NCI-H460 (cell line): ENCODE results near the gene PRDM15. TPM values are rescaled to one million over a fixed set of nuclear protein-coding genes. Genes with fewer than 3 reads are reported as not detected.

Experiments used
- DNase-seq: peaks from one replicate; pipeline ENCODE4 v3.0.0-alpha.2; 2016; ENCODE audit warnings: low read depth; ENCODE audit errors: extremely low read depth
- polyA plus RNA-seq: library from polyadenylated mRNA; depleted of rRNA; stranded (reverse); fragments of >200 nt; gene quantifications from 2 replicates; pipeline ENCODE4 v1.2.3, GENCODE V29; 2014; cell fraction: nucleus; rRNA removed
- total RNA-seq: library from RNA; depleted of rRNA; stranded (reverse); fragments of >200 nt; shearing (Covaris generic); gene quantifications from 2 replicates; pipeline ENCODE4 v1.2.3, GENCODE V29; 2014; rRNA removed

Gene PRDM15
- 2.4 and 4.3 TPM in 2 replicates for total RNA-seq
- 16.5 and 31.3 TPM in 2 replicates for polyA plus RNA-seq

- peak; percentile 32 for DNase-seq
Measured at GRCh38 chr21:41879190-41879998, at the start of gene PRDM15. Gene PRDM15 (minus strand): TSS chr21:41879344. CDS start chr21:41860363, 18,981 bp downstream.

- DNase-seq = no peak
Measured at GRCh38 chr21:41928621-41929220, 49.6 kb upstream of the PRDM15 start.

GRCh38 chr21:41927727-41928409 is 48.7 kb upstream of the PRDM15 start:
- no peak for DNase-seq

- DNase-seq = no peak
Measured at GRCh38 chr21:41926807-41927171, 47.6 kb upstream of the PRDM15 start.

GRCh38 chr21:41926117-41926806 is 47.1 kb upstream of the PRDM15 start:
- DNase-seq = no peak

GRCh38 chr21:41925767-41926116 is 46.6 kb upstream of the PRDM15 start:
- DNase-seq = no peak

- DNase-seq = no peak
Measured at GRCh38 chr21:41924368-41924754, 45.2 kb upstream of the PRDM15 start.

GRCh38 chr21:41923631-41924367 is 44.7 kb upstream of the PRDM15 start:
- DNase-seq = no peak

- no peak for DNase-seq
Measured at GRCh38 chr21:41923186-41923585, 44.0 kb upstream of the PRDM15 start.

GRCh38 chr21:41921021-41921420 is 41.9 kb upstream of the PRDM15 start:
- no peak for DNase-seq

GRCh38 chr21:41920476-41920875 is 41.3 kb upstream of the PRDM15 start:
- no peak for DNase-seq

GRCh38 chr21:41919666-41920398 is 40.7 kb upstream of the PRDM15 start:
- DNase-seq = no peak

GRCh38 chr21:41918561-41919358 is 39.6 kb upstream of the PRDM15 start:
- DNase-seq = no peak

- no peak for DNase-seq
Measured at GRCh38 chr21:41917531-41917930, 38.4 kb upstream of the PRDM15 start.

GRCh38 chr21:41916888-41917433 is 37.8 kb upstream of the PRDM15 start:
- no peak for DNase-seq

GRCh38 chr21:41914965-41915364 is 35.8 kb upstream of the PRDM15 start:
- no peak for DNase-seq

- no peak for DNase-seq
Measured at GRCh38 chr21:41914358-41914757, 35.2 kb upstream of the PRDM15 start.

- no peak for DNase-seq
Measured at GRCh38 chr21:41913230-41913629, 34.1 kb upstream of the PRDM15 start.

GRCh38 chr21:41908829-41909228 is 29.7 kb upstream of the PRDM15 start:
- no peak for DNase-seq
